ENCODE results near the gene MALAT1. TPM values are rescaled to one million over a fixed set of nuclear protein-coding genes. Genes with fewer than 3 reads are reported as not detected.

Gene MALAT1
- total and polyA plus RNA-seq, 2 of the 13 experiments (the other 11 are each of a cell fraction or from before 2014, with no cell fraction given), result 143 to 1,237 TPM

DNA sequence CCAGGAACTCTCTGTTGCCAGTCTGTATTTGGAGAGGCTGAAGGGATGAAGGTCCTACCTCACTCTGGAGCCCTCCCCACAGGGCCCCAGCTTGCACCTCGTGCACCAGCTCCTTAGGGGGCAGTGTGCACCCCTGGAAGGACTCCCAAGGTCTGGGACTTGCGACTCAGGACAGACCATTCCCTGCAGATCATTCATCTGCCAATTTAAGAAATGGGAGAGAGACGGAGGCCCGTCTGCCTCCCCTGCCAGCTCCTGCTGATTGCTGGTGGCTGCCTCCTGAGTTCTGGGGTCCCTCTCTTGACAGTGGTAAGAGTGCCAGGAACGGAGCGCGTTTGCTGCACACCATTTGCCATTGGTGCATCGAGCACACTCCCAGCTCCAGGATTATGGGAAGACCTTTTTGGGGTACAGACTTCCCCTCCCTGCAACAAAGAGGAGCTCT is 27.4 kb upstream of the MALAT1 start (continued):
- TF ChIP-seq ZBTB34 (CRISPR knock-in tag; IDR thresholded peaks at IDR 0.05) (no peak), ZNF747 (CRISPR knock-in tag; IDR thresholded peaks at IDR 0.05; ENCODE audit: borderline replicate concordance) (no peak), ZBTB7B (CRISPR knock-in tag; IDR thresholded peaks at IDR 0.05) (0 out of 2 replicates have a peak, but pooled peaks have one; percentile 28), PBX2 (CRISPR knock-in tag; IDR thresholded peaks at IDR 0.05) (no peak), ZNF598 (CRISPR knock-in tag; IDR thresholded peaks at IDR 0.05; ENCODE audit: borderline replicate concordance) (no peak), ZNF10 (CRISPR knock-in tag; IDR thresholded peaks at IDR 0.05; ENCODE audit: borderline replicate concordance, low read depth) (no peak), ZNF883 (CRISPR knock-in tag; IDR thresholded peaks at IDR 0.05; ENCODE audit: not compliant biosample characterization) (no peak), RBFOX2 (IDR thresholded peaks at IDR 0.05; ENCODE audit: low read depth, low read length) (no peak), FOSL2 (CRISPR knock-in tag; IDR thresholded peaks at IDR 0.05) (peak; percentile 25; the same call in 1 of the 2 replicates), ZNF777 (CRISPR knock-in tag; IDR thresholded peaks at IDR 0.05) (no peak), CHD2 (IDR thresholded peaks at IDR 0.05; ENCODE audit: low read depth, low read length) (no peak), NR1H2 (CRISPR knock-in tag; IDR thresholded peaks at IDR 0.05; ENCODE audit: borderline replicate concordance, low read depth) (no peak), HES4 (CRISPR knock-in tag; IDR thresholded peaks at IDR 0.05; ENCODE audit: borderline replicate concordance) (no peak), ZNF44 (CRISPR knock-in tag; IDR thresholded peaks at IDR 0.05) (no peak), RAD51 (IDR thresholded peaks at IDR 0.05; ENCODE audit: borderline replicate concordance) (no peak)
- TF ChIP-seq, protein P1, sequence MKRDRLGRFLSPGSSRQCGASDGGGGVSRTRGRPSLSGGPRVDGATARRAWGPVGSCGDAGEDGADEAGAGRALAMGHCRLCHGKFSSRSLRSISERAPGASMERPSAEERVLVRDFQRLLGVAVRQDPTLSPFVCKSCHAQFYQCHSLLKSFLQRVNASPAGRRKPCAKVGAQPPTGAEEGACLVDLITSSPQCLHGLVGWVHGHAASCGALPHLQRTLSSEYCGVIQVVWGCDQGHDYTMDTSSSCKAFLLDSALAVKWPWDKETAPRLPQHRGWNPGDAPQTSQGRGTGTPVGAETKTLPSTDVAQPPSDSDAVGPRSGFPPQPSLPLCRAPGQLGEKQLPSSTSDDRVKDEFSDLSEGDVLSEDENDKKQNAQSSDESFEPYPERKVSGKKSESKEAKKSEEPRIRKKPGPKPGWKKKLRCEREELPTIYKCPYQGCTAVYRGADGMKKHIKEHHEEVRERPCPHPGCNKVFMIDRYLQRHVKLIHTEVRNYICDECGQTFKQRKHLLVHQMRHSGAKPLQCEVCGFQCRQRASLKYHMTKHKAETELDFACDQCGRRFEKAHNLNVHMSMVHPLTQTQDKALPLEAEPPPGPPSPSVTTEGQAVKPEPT (CRISPR knock-in tag; IDR thresholded peaks at IDR 0.05; ENCODE audit: low read depth), result no peak
- TF ChIP-seq, protein P2, sequence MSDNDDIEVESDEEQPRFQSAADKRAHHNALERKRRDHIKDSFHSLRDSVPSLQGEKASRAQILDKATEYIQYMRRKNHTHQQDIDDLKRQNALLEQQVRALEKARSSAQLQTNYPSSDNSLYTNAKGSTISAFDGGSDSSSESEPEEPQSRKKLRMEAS (IDR thresholded peaks at IDR 0.05), result no peak; the same call in 1 of the 2 replicates
- TF ChIP-seq, protein P3, sequence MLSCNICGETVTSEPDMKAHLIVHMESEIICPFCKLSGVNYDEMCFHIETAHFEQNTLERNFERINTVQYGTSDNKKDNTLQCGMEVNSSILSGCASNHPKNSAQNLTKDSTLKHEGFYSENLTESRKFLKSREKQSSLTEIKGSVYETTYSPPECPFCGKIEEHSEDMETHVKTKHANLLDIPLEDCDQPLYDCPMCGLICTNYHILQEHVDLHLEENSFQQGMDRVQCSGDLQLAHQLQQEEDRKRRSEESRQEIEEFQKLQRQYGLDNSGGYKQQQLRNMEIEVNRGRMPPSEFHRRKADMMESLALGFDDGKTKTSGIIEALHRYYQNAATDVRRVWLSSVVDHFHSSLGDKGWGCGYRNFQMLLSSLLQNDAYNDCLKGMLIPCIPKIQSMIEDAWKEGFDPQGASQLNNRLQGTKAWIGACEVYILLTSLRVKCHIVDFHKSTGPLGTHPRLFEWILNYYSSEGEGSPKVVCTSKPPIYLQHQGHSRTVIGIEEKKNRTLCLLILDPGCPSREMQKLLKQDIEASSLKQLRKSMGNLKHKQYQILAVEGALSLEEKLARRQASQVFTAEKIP (CRISPR knock-in tag; IDR thresholded peaks at IDR 0.05; ENCODE audit: borderline replicate concordance), result no peak
- TF ChIP-seq, protein P4, sequence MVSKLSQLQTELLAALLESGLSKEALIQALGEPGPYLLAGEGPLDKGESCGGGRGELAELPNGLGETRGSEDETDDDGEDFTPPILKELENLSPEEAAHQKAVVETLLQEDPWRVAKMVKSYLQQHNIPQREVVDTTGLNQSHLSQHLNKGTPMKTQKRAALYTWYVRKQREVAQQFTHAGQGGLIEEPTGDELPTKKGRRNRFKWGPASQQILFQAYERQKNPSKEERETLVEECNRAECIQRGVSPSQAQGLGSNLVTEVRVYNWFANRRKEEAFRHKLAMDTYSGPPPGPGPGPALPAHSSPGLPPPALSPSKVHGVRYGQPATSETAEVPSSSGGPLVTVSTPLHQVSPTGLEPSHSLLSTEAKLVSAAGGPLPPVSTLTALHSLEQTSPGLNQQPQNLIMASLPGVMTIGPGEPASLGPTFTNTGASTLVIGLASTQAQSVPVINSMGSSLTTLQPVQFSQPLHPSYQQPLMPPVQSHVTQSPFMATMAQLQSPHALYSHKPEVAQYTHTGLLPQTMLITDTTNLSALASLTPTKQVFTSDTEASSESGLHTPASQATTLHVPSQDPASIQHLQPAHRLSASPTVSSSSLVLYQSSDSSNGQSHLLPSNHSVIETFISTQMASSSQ (IDR thresholded peaks at IDR 0.05; ENCODE audit: low read depth), result no peak
- TF ChIP-seq, protein P4 (CRISPR knock-in tag; IDR thresholded peaks at IDR 0.05; ENCODE audit: borderline replicate concordance), result no peak

Data from HepG2 (cell line).